IPS-NIHi11 (cell line): ENCODE data around the gene ANXA9.

Experiments
- DNase-seq: peaks from one replicate; pipeline ENCODE4 v3.0.0; 2012; ENCODE audit warnings: mixed read lengths, low spot score

The ANXA9 gene

DNA sequence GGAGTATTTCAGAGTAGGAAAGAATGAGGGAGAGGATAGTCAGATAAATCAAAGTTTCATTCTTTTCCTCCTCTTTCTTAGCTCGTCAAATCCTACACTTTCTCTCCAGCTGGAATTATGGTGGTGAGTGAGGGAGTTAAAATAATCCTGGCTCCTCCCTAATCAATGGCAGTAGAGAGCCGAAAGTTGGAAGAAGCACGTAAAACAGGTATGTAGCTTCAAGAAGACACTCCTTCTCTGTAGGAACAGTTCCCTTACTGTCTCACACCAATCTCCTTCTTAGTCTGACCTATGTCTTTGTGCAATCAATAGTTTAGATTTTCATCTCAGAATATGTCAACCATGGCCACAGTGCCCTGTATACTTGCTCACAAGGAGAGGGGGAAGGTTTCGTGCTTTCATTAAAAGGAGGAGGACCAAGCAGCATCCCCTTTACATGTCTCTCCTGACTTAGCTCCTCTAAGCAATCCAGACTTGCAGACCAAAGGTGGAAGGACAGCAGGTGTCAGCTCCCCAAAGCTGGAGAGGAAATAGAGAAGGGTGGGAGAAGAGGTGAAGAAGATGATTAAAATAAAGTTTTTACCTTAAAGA lies 23.7 kb downstream of the ANXA9 start:
- no peak for DNase-seq

DNA sequence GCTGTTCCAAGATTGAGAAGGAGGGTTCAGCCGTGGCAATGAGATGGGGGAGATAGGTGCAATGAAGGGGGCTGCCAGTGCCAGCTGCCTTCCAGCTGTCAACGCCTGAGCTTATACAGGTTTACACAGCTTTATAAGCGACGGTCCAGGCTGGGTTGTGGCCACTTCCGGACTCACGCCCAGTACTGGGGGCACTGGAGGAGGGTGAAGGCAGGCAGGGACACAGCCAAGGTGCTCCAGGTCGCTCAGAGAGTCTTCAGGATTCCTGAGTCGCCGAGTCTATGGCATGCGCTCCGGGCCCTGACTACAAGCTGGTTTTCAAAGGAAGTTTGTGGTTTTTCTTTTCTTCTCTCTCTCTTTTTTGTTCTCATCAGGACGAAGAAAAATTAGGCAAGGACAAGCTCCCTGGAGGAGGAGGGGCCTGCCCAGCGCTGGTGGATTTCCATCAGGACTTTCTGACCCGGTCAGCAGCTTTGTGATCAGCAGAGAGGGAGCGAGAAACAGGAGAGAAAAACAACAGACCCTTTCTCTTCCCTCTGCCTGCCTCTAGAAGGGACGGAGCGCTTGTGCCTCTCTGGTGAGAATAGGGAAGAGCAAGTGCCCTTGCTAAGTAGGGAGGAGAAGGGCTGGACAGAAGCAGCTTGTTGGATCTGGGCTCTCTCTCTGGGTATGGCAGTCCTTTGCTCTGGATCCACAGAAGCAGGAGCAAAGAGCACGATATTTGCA lies 24.4 kb downstream of the ANXA9 start, which contains the start of gene MINDY1:
Gene MINDY1, minus strand, starts transcription at position 576 of the 726 bp plus-strand sequence. CDS start 4,285 bp downstream, outside the sequence.
- peak; percentile 82 for DNase-seq

GRCh38 chr1:151007853-151008243 lies 25.8 kb downstream of the ANXA9 start:
- DNase-seq: no peak

GRCh38 chr1:151008244-151009205 lies 26.4 kb downstream of the ANXA9 start, which contains the start of gene PRUNE1:
PRUNE1 (plus strand) TSS chr1:151008449; CDS start chr1:151008633, 184 bp downstream.
- DNase-seq: peak; percentile 100

GRCh38 chr1:151009206-151009587 lies 27.1 kb downstream of the ANXA9 start:
- DNase-seq: peak; percentile 15

DNA sequence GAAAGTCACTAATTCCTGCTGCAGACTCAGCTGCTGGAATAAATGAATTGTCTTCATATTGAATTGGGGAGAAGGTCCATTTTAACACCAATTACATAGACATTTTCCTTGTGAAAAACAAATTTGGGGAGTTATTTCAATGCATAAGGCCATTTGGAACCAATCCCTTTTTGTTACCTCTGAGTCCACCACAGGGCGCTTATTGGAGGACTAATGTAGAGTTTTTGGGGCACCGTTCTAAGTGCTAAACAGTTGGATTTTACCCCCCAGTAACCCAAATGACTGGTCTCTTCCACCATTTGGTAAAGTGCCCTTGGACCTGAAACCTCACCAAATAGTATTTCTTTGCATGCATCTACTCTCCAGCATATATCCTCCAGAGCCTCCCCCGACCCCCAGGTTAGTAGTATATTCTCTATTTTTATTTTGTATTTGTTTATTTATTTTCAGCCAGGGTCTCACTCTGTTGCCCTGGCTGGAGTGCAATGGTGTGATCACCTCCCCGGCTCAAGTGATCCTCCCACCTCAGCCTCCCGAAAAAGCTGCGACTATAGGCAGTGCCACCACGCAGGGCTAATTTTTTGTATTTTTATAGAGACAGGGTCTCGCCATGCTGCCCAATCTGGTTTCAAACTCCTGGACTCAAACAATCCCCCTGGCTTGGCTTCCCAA lies 27.7 kb downstream of the ANXA9 start:
- no peak for DNase-seq

- no peak for DNase-seq
These were observed 28.2 kb downstream of the ANXA9 start for GRCh38 chr1:151010346-151010726.

- no peak for DNase-seq
These were observed 29.2 kb downstream of the ANXA9 start for GRCh38 chr1:151011154-151011850.

DNA sequence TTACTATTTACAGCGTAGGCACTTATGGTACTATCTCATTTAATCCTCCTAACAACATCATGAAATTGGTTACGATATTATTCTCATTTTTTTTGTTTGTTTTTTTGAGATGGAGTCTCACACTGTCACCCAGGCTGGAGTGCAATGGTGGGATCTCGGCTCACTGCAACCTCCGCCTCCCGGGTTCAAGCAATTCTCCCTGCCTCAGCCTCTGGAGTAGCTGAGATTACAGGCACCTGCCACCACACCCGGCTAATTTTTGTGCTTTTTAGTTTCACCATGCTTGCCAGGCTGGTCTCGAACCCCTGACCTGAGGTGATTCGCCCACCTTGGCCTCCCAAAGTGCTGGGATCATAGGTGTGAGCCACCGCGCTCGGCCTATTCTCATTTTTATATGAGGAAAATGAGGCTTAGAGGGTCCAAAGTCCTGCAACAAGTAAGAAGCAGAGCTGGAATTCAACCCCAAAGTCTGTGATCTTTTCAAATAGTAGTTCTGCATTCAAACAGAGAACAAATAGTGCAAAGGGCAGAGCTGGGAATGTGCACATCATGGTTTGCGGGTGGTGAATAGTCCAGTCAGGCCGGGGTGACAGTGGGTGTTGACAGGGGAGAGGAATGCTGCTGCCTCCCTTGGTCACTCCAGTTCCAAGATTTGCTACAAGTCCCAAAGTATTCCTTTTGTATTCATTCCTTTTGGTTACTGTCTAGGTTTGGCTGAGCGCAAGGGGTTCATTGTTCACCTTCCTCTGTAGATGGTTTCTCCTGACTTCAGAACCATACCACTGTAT lies 30.8 kb downstream of the ANXA9 start:
- DNase-seq: no peak

DNA sequence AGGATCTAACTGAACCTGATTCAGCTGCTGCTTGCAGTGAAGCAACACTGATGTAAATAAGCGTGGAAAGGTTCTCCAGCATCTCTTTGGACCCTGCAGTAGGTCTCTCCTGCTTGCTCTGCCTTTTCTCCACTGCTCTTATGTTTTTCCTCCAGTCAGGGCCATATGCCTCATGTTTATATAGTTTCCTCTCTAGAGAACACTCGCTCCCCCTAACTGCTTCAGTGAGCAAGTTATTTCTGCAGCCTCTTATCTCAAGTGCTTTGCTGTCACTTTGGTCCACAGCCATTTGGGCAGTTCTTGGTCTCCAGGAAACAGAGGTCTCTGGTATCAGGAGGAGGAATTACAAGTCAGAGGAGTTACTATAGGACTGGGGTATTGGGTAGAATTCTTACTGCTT lies 31.4 kb downstream of the ANXA9 start:
- no peak for DNase-seq

- DNase-seq: peak; percentile 91
These were observed 42.6 kb downstream of the ANXA9 start for GRCh38 chr1:151024540-151025146.

- no peak for DNase-seq
These were observed 44.4 kb downstream of the ANXA9 start for GRCh38 chr1:151026460-151026859.

DNA sequence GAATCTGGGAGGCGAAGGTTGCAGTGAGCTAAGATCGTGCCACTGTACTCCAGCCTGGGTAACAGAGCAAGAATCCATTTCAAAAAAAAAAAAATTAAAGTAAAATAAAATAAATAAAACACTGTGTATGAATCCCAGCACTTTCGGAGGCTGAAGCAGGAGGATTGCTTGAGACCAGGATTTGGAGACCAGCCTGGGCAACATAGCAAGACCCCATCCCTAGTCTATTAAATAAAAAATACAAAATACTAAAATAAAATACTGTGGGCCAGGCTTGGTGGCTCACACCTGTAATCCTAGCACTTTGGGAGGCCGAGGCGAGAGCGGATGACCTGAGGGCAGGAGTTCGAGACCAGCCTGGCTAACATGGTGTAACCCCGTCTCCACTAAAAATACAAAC lies 50.1 kb downstream of the ANXA9 start:
- DNase-seq: no peak

DNA sequence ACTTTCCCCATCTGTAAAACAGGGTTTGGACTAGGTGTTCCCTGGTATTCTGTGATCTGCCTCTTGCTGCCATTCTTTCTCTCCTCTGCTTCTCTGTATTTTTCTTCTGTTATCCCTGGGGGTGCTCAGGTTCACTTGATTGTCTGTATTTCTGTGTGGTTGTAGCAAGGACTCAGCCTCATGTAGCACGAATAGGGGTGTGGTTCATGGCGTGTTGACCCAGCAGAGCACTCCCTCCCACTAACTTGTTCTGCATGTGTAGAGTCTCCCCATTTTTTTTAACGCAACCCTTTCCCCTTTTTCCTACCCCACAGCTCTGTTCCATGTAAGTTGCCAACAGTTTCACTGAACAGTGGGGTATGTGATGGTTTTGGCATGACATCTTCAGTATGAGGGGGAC lies 53.1 kb downstream of the ANXA9 start:
- no peak for DNase-seq

DNA sequence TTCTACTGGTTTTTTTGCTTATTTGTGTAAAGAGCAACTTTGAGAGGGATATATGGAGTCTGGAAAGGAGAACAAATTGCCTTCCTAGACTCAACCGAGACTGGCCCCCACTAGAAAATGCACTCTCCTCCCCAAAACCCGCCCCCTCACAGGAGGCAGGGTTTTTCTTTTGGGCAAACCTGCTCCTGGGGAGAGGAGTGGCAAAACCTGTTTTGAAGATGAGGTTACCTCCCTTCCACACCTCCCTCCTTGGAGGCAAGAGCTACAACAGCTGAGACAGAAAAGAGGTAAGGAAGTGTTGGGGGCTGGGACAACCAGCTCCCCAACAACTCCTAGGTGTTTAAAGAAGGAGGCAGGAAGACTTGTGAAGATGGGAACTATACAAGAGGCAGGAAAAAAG lies 54.3 kb downstream of the ANXA9 start, which contains the start of gene BNIPL:
Gene BNIPL, plus strand, starts transcription at position 231 of the 400 bp plus-strand sequence. Its CDS starts 140 bp downstream, at position 371.
- peak; percentile 45 for DNase-seq

- DNase-seq: no peak
These were observed 54.9 kb downstream of the ANXA9 start for GRCh38 chr1:151037032-151037431.

DNA sequence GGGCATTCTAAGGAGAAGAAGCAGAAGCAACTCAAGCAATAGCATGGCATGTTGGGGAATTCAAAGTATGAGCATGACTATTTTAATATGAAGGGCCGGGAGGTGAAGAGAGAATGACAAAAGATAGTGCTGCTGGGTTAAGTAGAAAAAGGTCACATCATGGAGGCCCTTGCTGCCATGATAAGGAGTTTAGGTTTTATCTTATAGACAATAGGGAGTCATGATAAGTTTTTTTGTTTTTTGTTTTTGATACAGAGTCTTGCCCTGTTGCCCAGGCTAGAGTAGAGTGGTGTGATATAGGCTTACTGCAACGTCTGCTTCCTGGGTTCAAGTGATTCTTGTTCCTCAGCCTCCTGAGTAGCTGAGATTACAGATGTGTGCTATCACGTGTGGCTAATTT lies 57.4 kb downstream of the ANXA9 start:
- DNase-seq: no peak

DNA sequence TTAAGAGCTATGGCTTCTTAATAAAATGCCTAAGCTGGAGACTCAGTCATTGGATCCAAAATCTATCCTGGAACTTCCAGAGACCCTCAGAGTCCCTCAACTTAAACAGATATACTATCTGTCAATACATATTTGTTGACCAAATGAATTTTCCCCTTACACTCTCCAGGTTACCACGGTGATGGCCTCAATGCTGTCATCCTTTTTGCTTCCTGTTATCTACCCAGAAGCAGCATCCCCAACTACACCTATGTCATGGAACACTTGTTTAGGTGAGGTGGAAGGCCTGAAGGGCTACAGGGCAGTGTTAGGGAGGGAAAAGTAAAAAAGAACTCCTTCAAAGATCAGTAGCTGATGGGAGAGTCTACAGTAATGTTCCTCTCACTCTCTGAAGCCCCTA lies 61.1 kb downstream of the ANXA9 start:
- DNase-seq: no peak
